ENCODE measurements around the gene ALPI.
A peak's percentile ranks its signal among the peaks of the same experiment; 100 is the strongest.

The ALPI gene

GRCh38 chr2:232496501-232497270 is 40.7 kb downstream of the ALPI start:
- Histone ChIP-seq H3K27ac (ENCODE audit: low read depth, low read length) (no peak overlapping the region), H3K4me3 (ENCODE audit: low read depth, low read length) (no peak overlapping the region), H3K36me3 (ENCODE audit: control insufficient read depth, insufficient read depth, low read length) (no peaks in the 10 kb centered on the region), H3K9me3 (ENCODE audit: control insufficient read depth, insufficient read depth, low read depth, low read length) (no peaks in the 10 kb centered on the region), H3K27me3 (ENCODE audit: control insufficient read depth, insufficient read depth, low read length) (peaks cover 30% of the 10 kb centered on the region), H3K9ac (ENCODE audit: low read length) (no peak overlapping the region), H3K4me1 (ENCODE audit: control insufficient read depth, insufficient read depth, low read length) (peaks cover 5% of the 10 kb centered on the region; the same call in 1 of the 2 replicates)

GRCh38 chr2:232497348-232497747 is 41.4 kb downstream of the ALPI start:
- Histone ChIP-seq H3K27me3 (ENCODE audit: control insufficient read depth, insufficient read depth, low read length) (peaks cover 34% of the 10 kb centered on the region), H3K9me3 (ENCODE audit: control insufficient read depth, insufficient read depth, low read depth, low read length) (no peaks in the 10 kb centered on the region), H3K9ac (ENCODE audit: low read length) (no peak overlapping the region), H3K27ac (ENCODE audit: low read depth, low read length) (no peak overlapping the region), H3K36me3 (ENCODE audit: control insufficient read depth, insufficient read depth, low read length) (no peaks in the 10 kb centered on the region), H3K4me3 (ENCODE audit: low read depth, low read length) (no peak overlapping the region), H3K4me1 (ENCODE audit: control insufficient read depth, insufficient read depth, low read length) (peaks cover 8% of the 10 kb centered on the region)

GRCh38 chr2:232498452-232498851 is 42.5 kb downstream of the ALPI start:
- no peaks in the 10 kb centered on the region for H3K36me3 ChIP-seq (ENCODE audit: control insufficient read depth, insufficient read depth, low read length)
- peaks cover 40% of the 10 kb centered on the region for H3K27me3 ChIP-seq (ENCODE audit: control insufficient read depth, insufficient read depth, low read length)
- H3K27ac ChIP-seq (ENCODE audit: low read depth, low read length): no peak overlapping the region
- H3K9ac ChIP-seq (ENCODE audit: low read length): no peak overlapping the region
- no peak overlapping the region for H3K4me3 ChIP-seq (ENCODE audit: low read depth, low read length)
- peaks cover 12% of the 10 kb centered on the region for H3K4me1 ChIP-seq (ENCODE audit: control insufficient read depth, insufficient read depth, low read length)
- H3K9me3 ChIP-seq (ENCODE audit: control insufficient read depth, insufficient read depth, low read depth, low read length): no peaks in the 10 kb centered on the region

- H3K9ac ChIP-seq (ENCODE audit: low read length): no peak overlapping the region
- peaks cover 69% of the 10 kb centered on the region for H3K27me3 ChIP-seq (ENCODE audit: control insufficient read depth, insufficient read depth, low read length)
- no peak overlapping the region for H3K27ac ChIP-seq (ENCODE audit: low read depth, low read length)
- peaks cover 18% of the 10 kb centered on the region for H3K4me1 ChIP-seq (ENCODE audit: control insufficient read depth, insufficient read depth, low read length)
- H3K36me3 ChIP-seq (ENCODE audit: control insufficient read depth, insufficient read depth, low read length): no peaks in the 10 kb centered on the region
- H3K9me3 ChIP-seq (ENCODE audit: control insufficient read depth, insufficient read depth, low read depth, low read length): no peaks in the 10 kb centered on the region
- no peak overlapping the region for H3K4me3 ChIP-seq (ENCODE audit: low read depth, low read length)
Measured at GRCh38 chr2:232501331-232501771, 45.4 kb downstream of the ALPI start.

GRCh38 chr2:232501794-232502390 is 45.9 kb downstream of the ALPI start:
- no peak overlapping the region for H3K9ac ChIP-seq (ENCODE audit: low read length)
- H3K27ac ChIP-seq (ENCODE audit: low read depth, low read length): no peak overlapping the region
- peak overlapping the region; percentile 57; the same call in 1 of the 2 replicates for H3K4me3 ChIP-seq (ENCODE audit: low read depth, low read length)
- H3K27me3 ChIP-seq (ENCODE audit: control insufficient read depth, insufficient read depth, low read length): peaks cover 74% of the 10 kb centered on the region
- no peaks in the 10 kb centered on the region for H3K9me3 ChIP-seq (ENCODE audit: control insufficient read depth, insufficient read depth, low read depth, low read length)
- H3K4me1 ChIP-seq (ENCODE audit: control insufficient read depth, insufficient read depth, low read length): peaks cover 18% of the 10 kb centered on the region
- H3K36me3 ChIP-seq (ENCODE audit: control insufficient read depth, insufficient read depth, low read length): no peaks in the 10 kb centered on the region

- Histone ChIP-seq H3K4me3 (ENCODE audit: low read depth, low read length) (peak overlapping the region; percentile 57), H3K4me1 (ENCODE audit: control insufficient read depth, insufficient read depth, low read length) (peaks cover 18% of the 10 kb centered on the region), H3K27me3 (ENCODE audit: control insufficient read depth, insufficient read depth, low read length) (peaks cover 80% of the 10 kb centered on the region), H3K9me3 (ENCODE audit: control insufficient read depth, insufficient read depth, low read depth, low read length) (no peaks in the 10 kb centered on the region), H3K27ac (ENCODE audit: low read depth, low read length) (no peak overlapping the region), H3K9ac (ENCODE audit: low read length) (no peak overlapping the region), H3K36me3 (ENCODE audit: control insufficient read depth, insufficient read depth, low read length) (no peaks in the 10 kb centered on the region)
Measured at GRCh38 chr2:232502511-232502910, 46.6 kb downstream of the ALPI start.

- Histone ChIP-seq H3K9me3 (ENCODE audit: control insufficient read depth, insufficient read depth, low read depth, low read length) (no peaks in the 10 kb centered on the region), H3K4me3 (ENCODE audit: low read depth, low read length) (peak overlapping the region; percentile 57), H3K9ac (ENCODE audit: low read length) (no peak overlapping the region), H3K27ac (ENCODE audit: low read depth, low read length) (no peak overlapping the region), H3K27me3 (ENCODE audit: control insufficient read depth, insufficient read depth, low read length) (peaks cover 82% of the 10 kb centered on the region), H3K4me1 (ENCODE audit: control insufficient read depth, insufficient read depth, low read length) (peaks cover 18% of the 10 kb centered on the region), H3K36me3 (ENCODE audit: control insufficient read depth, insufficient read depth, low read length) (no peaks in the 10 kb centered on the region)
Measured at GRCh38 chr2:232502911-232503808, 47.2 kb downstream of the ALPI start.

GRCh38 chr2:232503809-232504323 is 47.9 kb downstream of the ALPI start:
- Histone ChIP-seq H3K27me3 (ENCODE audit: control insufficient read depth, insufficient read depth, low read length) (peaks cover 82% of the 10 kb centered on the region), H3K4me3 (ENCODE audit: low read depth, low read length) (peak overlapping the region; percentile 57), H3K9ac (ENCODE audit: low read length) (no peak overlapping the region)

GRCh38 chr2:232504438-232504837 is 48.5 kb downstream of the ALPI start:
- peaks cover 77% of the 10 kb centered on the region for H3K27me3 ChIP-seq (ENCODE audit: control insufficient read depth, insufficient read depth, low read length)
- H3K9me3 ChIP-seq (ENCODE audit: control insufficient read depth, insufficient read depth, low read depth, low read length): no peaks in the 10 kb centered on the region
- H3K4me3 ChIP-seq (ENCODE audit: low read depth, low read length): no peak overlapping the region
- H3K36me3 ChIP-seq (ENCODE audit: control insufficient read depth, insufficient read depth, low read length): no peaks in the 10 kb centered on the region
- no peak overlapping the region for H3K27ac ChIP-seq (ENCODE audit: low read depth, low read length)
- H3K9ac ChIP-seq (ENCODE audit: low read length): no peak overlapping the region
- H3K4me1 ChIP-seq (ENCODE audit: control insufficient read depth, insufficient read depth, low read length): peaks cover 18% of the 10 kb centered on the region

More at GRCh38 chr2:232503809-232504323, 47.9 kb downstream of the ALPI start:
- H3K4me1 ChIP-seq (ENCODE audit: control insufficient read depth, insufficient read depth, low read length): peaks cover 18% of the 10 kb centered on the region
- no peak overlapping the region for H3K27ac ChIP-seq (ENCODE audit: low read depth, low read length)
- no peaks in the 10 kb centered on the region for H3K36me3 ChIP-seq (ENCODE audit: control insufficient read depth, insufficient read depth, low read length)
- no peaks in the 10 kb centered on the region for H3K9me3 ChIP-seq (ENCODE audit: control insufficient read depth, insufficient read depth, low read depth, low read length)

- Histone ChIP-seq H3K27me3 (ENCODE audit: control insufficient read depth, insufficient read depth, low read length) (peaks cover 66% of the 10 kb centered on the region), H3K4me1 (ENCODE audit: control insufficient read depth, insufficient read depth, low read length) (peaks cover 18% of the 10 kb centered on the region), H3K36me3 (ENCODE audit: control insufficient read depth, insufficient read depth, low read length) (no peaks in the 10 kb centered on the region), H3K27ac (ENCODE audit: low read depth, low read length) (no peak overlapping the region), H3K9ac (ENCODE audit: low read length) (no peak overlapping the region), H3K9me3 (ENCODE audit: control insufficient read depth, insufficient read depth, low read depth, low read length) (no peaks in the 10 kb centered on the region), H3K4me3 (ENCODE audit: low read depth, low read length) (no peak overlapping the region)
Measured at GRCh38 chr2:232505856-232506255, 49.9 kb downstream of the ALPI start.
